ENCODE results near the gene MARVELD1.

DNA sequence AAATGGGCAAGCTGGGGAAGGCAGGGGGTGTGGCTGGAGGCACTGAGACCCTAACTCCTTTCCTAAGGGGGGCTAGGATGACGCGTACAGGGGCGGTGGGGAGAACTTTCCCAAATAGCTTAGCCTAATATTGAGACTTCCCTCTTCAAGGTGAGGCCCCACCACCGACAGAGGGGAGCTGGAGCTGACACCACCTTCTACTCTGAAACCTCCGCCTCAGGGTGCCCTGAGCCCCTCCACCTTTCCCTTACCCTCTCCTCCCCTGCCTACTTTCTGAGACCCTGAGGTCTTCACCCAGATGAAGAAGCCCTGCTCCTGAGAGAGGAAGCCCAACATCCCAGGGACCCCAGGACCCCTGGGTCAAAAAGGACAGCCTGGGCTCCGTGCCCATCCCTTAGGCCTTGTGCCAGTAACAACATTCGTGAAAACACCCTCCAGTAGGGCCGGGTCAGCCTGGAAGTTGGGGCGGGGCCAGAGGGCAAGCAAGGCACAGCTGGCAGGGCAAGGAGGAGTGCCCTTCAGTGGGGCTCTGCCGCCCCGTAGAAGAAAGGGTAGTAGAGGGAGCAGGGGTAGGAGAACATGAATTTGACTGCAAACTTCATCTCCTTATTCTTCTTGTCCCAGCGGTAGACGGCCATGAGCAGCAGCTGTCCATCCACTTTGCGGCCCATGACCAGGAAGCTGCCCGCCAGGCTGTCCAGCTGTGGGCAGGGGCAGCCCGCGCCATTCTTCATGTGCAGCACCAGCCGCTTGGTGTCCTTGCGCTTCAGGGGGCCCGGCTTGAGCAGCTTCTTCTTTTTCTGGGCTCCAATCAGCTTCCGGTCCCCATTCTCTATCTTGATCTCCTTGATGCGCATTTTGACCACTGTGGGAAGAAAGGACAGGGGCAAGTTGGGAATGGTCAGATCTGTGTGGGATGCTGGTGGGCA, 53.7 kb downstream of the MARVELD1 start:
- TF ChIP-seq, protein P1, sequence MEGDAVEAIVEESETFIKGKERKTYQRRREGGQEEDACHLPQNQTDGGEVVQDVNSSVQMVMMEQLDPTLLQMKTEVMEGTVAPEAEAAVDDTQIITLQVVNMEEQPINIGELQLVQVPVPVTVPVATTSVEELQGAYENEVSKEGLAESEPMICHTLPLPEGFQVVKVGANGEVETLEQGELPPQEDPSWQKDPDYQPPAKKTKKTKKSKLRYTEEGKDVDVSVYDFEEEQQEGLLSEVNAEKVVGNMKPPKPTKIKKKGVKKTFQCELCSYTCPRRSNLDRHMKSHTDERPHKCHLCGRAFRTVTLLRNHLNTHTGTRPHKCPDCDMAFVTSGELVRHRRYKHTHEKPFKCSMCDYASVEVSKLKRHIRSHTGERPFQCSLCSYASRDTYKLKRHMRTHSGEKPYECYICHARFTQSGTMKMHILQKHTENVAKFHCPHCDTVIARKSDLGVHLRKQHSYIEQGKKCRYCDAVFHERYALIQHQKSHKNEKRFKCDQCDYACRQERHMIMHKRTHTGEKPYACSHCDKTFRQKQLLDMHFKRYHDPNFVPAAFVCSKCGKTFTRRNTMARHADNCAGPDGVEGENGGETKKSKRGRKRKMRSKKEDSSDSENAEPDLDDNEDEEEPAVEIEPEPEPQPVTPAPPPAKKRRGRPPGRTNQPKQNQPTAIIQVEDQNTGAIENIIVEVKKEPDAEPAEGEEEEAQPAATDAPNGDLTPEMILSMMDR (IDR thresholded peaks at IDR 0.05) = no peak
- TF ChIP-seq POLR2A (IDR thresholded peaks at IDR 0.05) (no peak), POLR2AphosphoS5 (IDR thresholded peaks at IDR 0.05) (no peak), EP300 (IDR thresholded peaks at IDR 0.05) (no peak)

Measured in stomach (tissue), 4 donors.